Nephron (organoid): ENCODE data around the gene GABRG3.

ENCODE experiments used
- H3K27ac Mint-ChIP-seq, 3 experiments: 2 replicates each; pipeline ENCODE4 v1.8.0; 2020; ENCODE audit warnings: mixed read lengths in 3 of 3, mild to moderate bottlenecking in 2 of 3, moderate library complexity in 1 of 3
- H3K27me3 Mint-ChIP-seq: 2 replicates; pipeline ENCODE4 v1.8.0; 2021; ENCODE audit warnings: low read depth, mild to moderate bottlenecking, moderate library complexity, mixed read lengths
- H3K36me3 Mint-ChIP-seq: 2 replicates; pipeline ENCODE4 v1.8.0; 2020; ENCODE audit warnings: low read depth, mixed read lengths
- H3K4me1 Mint-ChIP-seq: 2 replicates; pipeline ENCODE4 v1.8.0; 2020; ENCODE audit warnings: mixed read lengths
- H3K4me3 Mint-ChIP-seq, 3 experiments: 2 replicates each; pipeline ENCODE4 v1.8.0; 2020; ENCODE audit warnings: mild to moderate bottlenecking in 3 of 3, mixed read lengths in 3 of 3, moderate library complexity in 2 of 3
- H3K9me3 Mint-ChIP-seq: 2 replicates; pipeline ENCODE4 v1.8.0; 2020; ENCODE audit warnings: mixed read lengths
- CTCF ChIP-seq, 3 experiments: fragments of 200-600 bp; sonication (generic); IDR thresholded peaks; one replicate each; pipeline ENCODE4 v1.5.0; 2021; ENCODE audit warnings: antibody characterized with exemption in 3 of 3; ENCODE audit not compliant: unreplicated experiment in 3 of 3

The GABRG3 gene

GRCh38 chr15:27342991-27343390 lies 372.0 kb downstream of the GABRG3 start:
- Mint-ChIP-seq H3K9me3 (no peaks in the 10 kb centered on the region), H3K4me3 (no peak overlapping the region), H3K36me3 (no peaks in the 10 kb centered on the region), H3K27me3 (peaks cover 4% of the 10 kb centered on the region), H3K27ac (peak overlapping the region in 2 of 3 experiments; percentile 36 to 47), H3K4me1 (no peaks in the 10 kb centered on the region)
- TF ChIP-seq CTCF (IDR thresholded peaks at IDR 0.05; ENCODE audit: unreplicated experiment in 3 of 3): no peak

- Mint-ChIP-seq H3K27ac (no peak overlapping the region), H3K9me3 (no peaks in the 10 kb centered on the region), H3K36me3 (no peaks in the 10 kb centered on the region), H3K27me3 (no peaks in the 10 kb centered on the region), H3K4me3 (no peak overlapping the region), H3K4me1 (no peaks in the 10 kb centered on the region)
- TF ChIP-seq CTCF (IDR thresholded peaks at IDR 0.05; ENCODE audit: unreplicated experiment in 3 of 3): no peak
These were observed 381.2 kb downstream of the GABRG3 start for GRCh38 chr15:27352136-27352535.

- Mint-ChIP-seq H3K4me3 (no peak overlapping the region), H3K9me3 (no peaks in the 10 kb centered on the region), H3K27ac (no peak overlapping the region), H3K27me3 (no peaks in the 10 kb centered on the region), H3K36me3 (no peaks in the 10 kb centered on the region), H3K4me1 (no peaks in the 10 kb centered on the region)
- TF ChIP-seq CTCF (IDR thresholded peaks at IDR 0.05; ENCODE audit: unreplicated experiment in 3 of 3): no peak
These were observed 382.9 kb downstream of the GABRG3 start for GRCh38 chr15:27353856-27354255.

GRCh38 chr15:27358751-27359434 lies 387.9 kb downstream of the GABRG3 start:
- TF ChIP-seq CTCF (IDR thresholded peaks at IDR 0.05; ENCODE audit: unreplicated experiment in 3 of 3): peak; percentile 92 to 95 (median 94)
- Mint-ChIP-seq H3K4me3 (peak overlapping the region; percentile 1 to 64 (median 38)), H3K36me3 (no peaks in the 10 kb centered on the region), H3K4me1 (no peaks in the 10 kb centered on the region), H3K27ac (peak overlapping the region in 1 of 3 experiments; percentile 46), H3K9me3 (no peaks in the 10 kb centered on the region), H3K27me3 (no peaks in the 10 kb centered on the region)

GRCh38 chr15:27359586-27359985 lies 388.6 kb downstream of the GABRG3 start:
- Mint-ChIP-seq H3K27ac (peak overlapping the region in 2 of 3 experiments; percentile 38 to 45), H3K4me3 (no peak overlapping the region), H3K27me3 (no peaks in the 10 kb centered on the region), H3K9me3 (no peaks in the 10 kb centered on the region), H3K4me1 (no peaks in the 10 kb centered on the region), H3K36me3 (no peaks in the 10 kb centered on the region)
- no peak for TF ChIP-seq CTCF (IDR thresholded peaks at IDR 0.05; ENCODE audit: unreplicated experiment in 3 of 3)

GRCh38 chr15:27360316-27360715 lies 389.3 kb downstream of the GABRG3 start:
- Mint-ChIP-seq H3K4me3 (no peak overlapping the region), H3K36me3 (no peaks in the 10 kb centered on the region), H3K27ac (no peak overlapping the region), H3K9me3 (no peaks in the 10 kb centered on the region), H3K4me1 (no peaks in the 10 kb centered on the region), H3K27me3 (no peaks in the 10 kb centered on the region)
- no peak for TF ChIP-seq CTCF (IDR thresholded peaks at IDR 0.05; ENCODE audit: unreplicated experiment in 3 of 3)
